HEK293T (cell line): ENCODE results near the gene KCNH3.
"Not testable (repeated sequence)": the region's sequence is repeated elsewhere in the genome, so short reads cannot be mapped to it uniquely, and the experiment has no call there.

ENCODE experiments used
- CTCF ChIA-PET: fragments of 350-600 bp; formaldehyde crosslinking; extraction: SDS; loops from one replicate; lab custom pipeline; 2021; ENCODE audit warnings: antibody characterized with exemption, inconsistent platforms; lab: Yijun Ruan, JAX
- POLR2A ChIA-PET: fragments of 350-600 bp; formaldehyde crosslinking; extraction: SDS; loops from one replicate; lab custom pipeline; 2020; ENCODE audit warnings: antibody characterized with exemption, inconsistent platforms; lab: Yijun Ruan, JAX
- DNase-seq: peaks from one replicate; pipeline ENCODE4 v3.0.0; 2012; ENCODE audit warnings: mixed read lengths; ENCODE audit errors: extremely low spot score
- ARNT ChIP-seq: fragments of 450-650 bp; IDR thresholded peaks from 2 replicates; pipeline ENCODE4 v1.6.1; 2017; ENCODE audit warnings: mild to moderate bottlenecking
- BHLHE40 ChIP-seq: fragments of 450-650 bp; IDR thresholded peaks from 2 replicates; pipeline ENCODE4 v1.6.1; 2016; ENCODE audit warnings: mild to moderate bottlenecking, moderate library complexity, borderline replicate concordance
- CTBP1 ChIP-seq: fragments of 450-650 bp; IDR thresholded peaks from 2 replicates; pipeline ENCODE4 v1.6.1; 2016; ENCODE audit warnings: borderline replicate concordance
- ELF4 ChIP-seq: fragments of 450-650 bp; IDR thresholded peaks from 2 replicates; pipeline ENCODE4 v1.6.1; 2017; ENCODE audit warnings: antibody characterized with exemption
- FOXA1 ChIP-seq: fragments of 450-650 bp; IDR thresholded peaks from 2 replicates; pipeline ENCODE4 v1.6.1; 2016; ENCODE audit warnings: mild to moderate bottlenecking
- FOXK2 ChIP-seq: fragments of 450-650 bp; IDR thresholded peaks from 2 replicates; pipeline ENCODE4 v1.6.1; 2016; ENCODE audit warnings: mild to moderate bottlenecking
- FOXM1 ChIP-seq: fragments of 450-650 bp; IDR thresholded peaks from 2 replicates; pipeline ENCODE4 v1.6.1; 2017; ENCODE audit warnings: mild to moderate bottlenecking, borderline replicate concordance
- HDGF ChIP-seq: fragments of 450-650 bp; IDR thresholded peaks from 2 replicates; pipeline ENCODE4 v1.6.1; 2017; ENCODE audit warnings: antibody characterized with exemption, borderline replicate concordance
- L3MBTL2 ChIP-seq: fragments of 450-650 bp; conservative IDR thresholded peaks from 2 replicates; pipeline ENCODE4 v1.6.1; 2016; ENCODE audit warnings: mild to moderate bottlenecking
- LEF1 ChIP-seq: fragments of 450-650 bp; IDR thresholded peaks from 2 replicates; pipeline ENCODE4 v1.6.1; 2017; ENCODE audit warnings: mild to moderate bottlenecking, borderline replicate concordance
- NFRKB ChIP-seq: fragments of 450-650 bp; IDR thresholded peaks from 2 replicates; pipeline ENCODE4 v1.6.1; 2016; ENCODE audit warnings: mild to moderate bottlenecking, moderate library complexity
- SP1 ChIP-seq: fragments of 450-650 bp; IDR thresholded peaks from 2 replicates; pipeline ENCODE4 v1.6.1; 2017
- SUZ12 ChIP-seq: fragments of 450-650 bp; IDR thresholded peaks from 2 replicates; pipeline ENCODE4 v1.6.1; 2016; ENCODE audit warnings: mild to moderate bottlenecking
- TARDBP ChIP-seq: fragments of 450-650 bp; IDR thresholded peaks from 2 replicates; pipeline ENCODE4 v1.6.1; 2016
- ZNF384 ChIP-seq: fragments of 450-650 bp; IDR thresholded peaks from 2 replicates; pipeline ENCODE4 v1.6.1; 2016
- TF ChIP-seq, protein P1 (sequence below): fragments of 450-650 bp; IDR thresholded peaks from 2 replicates; pipeline ENCODE4 v1.6.1; 2016

KCNH3 gene

DNA sequence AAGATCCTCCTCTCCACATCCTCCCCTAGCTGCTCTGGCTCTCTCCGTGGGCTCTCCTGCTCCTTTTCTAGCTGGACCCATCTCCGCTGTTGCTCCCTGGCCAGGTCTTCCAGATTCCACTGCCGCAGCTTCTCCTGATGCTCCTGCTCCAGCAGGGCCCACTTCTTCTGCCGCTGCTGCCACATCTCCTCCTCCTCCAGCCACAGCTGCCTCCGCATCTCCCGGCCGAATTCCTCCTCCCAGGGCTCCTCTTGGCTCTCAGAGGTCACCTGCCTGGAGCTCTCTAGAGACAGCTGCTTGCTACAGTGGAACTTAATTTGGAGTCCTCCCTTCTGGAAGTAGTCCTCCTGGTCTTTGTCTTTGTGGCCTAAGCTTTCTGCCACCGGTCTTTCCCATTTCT is 61.1 kb downstream of the KCNH3 start:
- no peak for DNase-seq
- POLR2A ChIA-PET: no interaction called here
- CTCF ChIA-PET: no interaction called here
- TF ChIP-seq NFRKB: no peak
- no peak for TF ChIP-seq CTBP1

DNA sequence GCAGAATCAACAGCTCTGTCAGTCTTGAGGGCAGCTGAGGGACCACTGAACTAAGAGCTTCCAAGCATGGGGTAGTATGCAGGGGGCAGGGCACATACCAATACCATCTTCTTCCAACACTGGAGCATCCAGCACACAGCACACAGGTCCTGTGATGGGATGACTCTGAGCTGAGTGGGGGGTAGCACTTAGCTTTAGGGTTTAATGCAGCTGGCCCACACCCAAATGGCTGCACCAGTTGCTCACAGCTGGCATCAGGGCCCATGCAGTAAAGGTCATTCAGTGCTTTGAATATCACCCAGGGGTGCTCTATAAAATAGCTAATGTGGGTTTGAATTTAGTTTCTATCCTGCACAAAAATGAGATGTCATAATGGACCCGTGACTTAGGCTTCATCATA is 64.9 kb downstream of the KCNH3 start:
- POLR2A ChIA-PET: no interaction called here
- no peak for DNase-seq
- no peak for TF ChIP-seq ELF4
- TF ChIP-seq ARNT: no peak
- no peak for TF ChIP-seq SP1
- no peak for TF ChIP-seq CTBP1
- TF ChIP-seq NFRKB: no peak
- TF ChIP-seq LEF1: no peak
- TF ChIP-seq FOXK2: no peak
- TF ChIP-seq, protein P1, sequence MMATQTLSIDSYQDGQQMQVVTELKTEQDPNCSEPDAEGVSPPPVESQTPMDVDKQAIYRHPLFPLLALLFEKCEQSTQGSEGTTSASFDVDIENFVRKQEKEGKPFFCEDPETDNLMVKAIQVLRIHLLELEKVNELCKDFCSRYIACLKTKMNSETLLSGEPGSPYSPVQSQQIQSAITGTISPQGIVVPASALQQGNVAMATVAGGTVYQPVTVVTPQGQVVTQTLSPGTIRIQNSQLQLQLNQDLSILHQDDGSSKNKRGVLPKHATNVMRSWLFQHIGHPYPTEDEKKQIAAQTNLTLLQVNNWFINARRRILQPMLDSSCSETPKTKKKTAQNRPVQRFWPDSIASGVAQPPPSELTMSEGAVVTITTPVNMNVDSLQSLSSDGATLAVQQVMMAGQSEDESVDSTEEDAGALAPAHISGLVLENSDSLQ: no peak
- no peak for TF ChIP-seq HDGF
- no peak for TF ChIP-seq ZNF384
- no peak for TF ChIP-seq BHLHE40
- TF ChIP-seq FOXM1: no peak
- TF ChIP-seq TARDBP: no peak
- no peak for TF ChIP-seq FOXA1
- no peak for TF ChIP-seq L3MBTL2
- TF ChIP-seq SUZ12: no peak
- CTCF ChIA-PET: interaction anchor here (0.6 kb wide), 1 partner anchor 8 kb away, joined by 13 read pairs; no protein-coding TSS in a partner anchor

DNA sequence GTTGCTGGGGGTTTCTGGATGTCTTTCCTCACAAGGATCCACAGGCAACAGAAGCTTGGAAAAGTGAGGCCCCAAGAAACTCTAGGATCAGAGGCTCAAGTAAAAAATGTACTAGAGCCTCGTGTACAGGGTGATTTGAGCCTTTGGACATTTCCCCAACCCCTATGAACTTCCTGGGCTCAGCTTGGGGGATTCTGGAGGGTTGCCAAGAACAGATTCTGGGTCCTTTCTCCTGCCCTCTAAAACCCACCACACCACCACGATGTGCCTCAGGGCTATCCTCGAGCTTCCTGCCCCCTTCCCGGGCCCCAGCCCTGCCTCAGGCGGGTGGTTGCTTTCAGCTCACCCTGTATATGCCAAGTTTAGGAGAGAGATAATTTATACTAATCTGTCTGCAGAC is 66.0 kb downstream of the KCNH3 start:
- POLR2A ChIA-PET: no interaction called here

DNA sequence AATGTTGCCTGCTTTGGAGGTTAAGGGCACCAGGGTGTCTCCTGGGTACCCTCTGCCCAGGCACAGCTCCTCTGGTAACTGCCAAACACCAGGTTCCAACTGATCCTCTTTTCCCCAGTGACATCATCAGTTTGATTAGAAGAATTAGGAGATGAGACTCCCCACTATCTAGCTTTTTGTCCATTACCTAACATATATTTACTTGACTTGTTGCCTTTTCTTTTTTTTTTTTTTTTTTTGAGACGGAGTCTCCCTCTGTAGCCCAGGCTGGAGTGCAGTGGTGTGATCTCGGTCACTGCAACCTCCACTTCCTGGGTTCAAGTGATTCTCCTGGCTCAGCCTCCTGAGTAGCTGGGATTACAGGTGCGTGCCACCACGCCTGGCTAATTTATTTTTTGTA is 66.7 kb downstream of the KCNH3 start, which contains the start of gene FAM186B:
Gene FAM186B, minus strand, starts transcription at position 101 of the 400 bp plus-strand sequence. CDS start 162 bp downstream, outside the sequence.
- POLR2A ChIA-PET: interaction anchor here (0.6 kb wide), 1 partner anchor 18 kb away, joined by 3 read pairs; no protein-coding TSS in a partner anchor
- CTCF ChIA-PET: interaction anchor here (0.7 kb wide), 1 partner anchor 70 kb away, joined by 3 read pairs; no protein-coding TSS in a partner anchor
- DNase-seq: not testable (repeated sequence)

More for the DNA sequence above, 66.0 kb downstream of the KCNH3 start:
- TF ChIP-seq SP1: no peak
- CTCF ChIA-PET: interaction anchor here (0.7 kb wide), 1 partner anchor 71 kb away, joined by 3 read pairs; no protein-coding TSS in a partner anchor
- DNase-seq: no peak
